NT2/D1 (cell line): ENCODE data around the gene KCNA2.

ENCODE experiments used
- DNase-seq: peaks from one replicate; pipeline ENCODE4 v3.0.0-alpha.2; 2011; ENCODE audit warnings: low read depth, low spot score
- H3K27me3 ChIP-seq: 2 replicates; pipeline ENCODE4 v1.6.0; 2011; ENCODE audit warnings: mild to moderate bottlenecking; ENCODE audit not compliant: insufficient read length, insufficient read depth
- H3K36me3 ChIP-seq: 2 replicates; pipeline ENCODE4 v1.6.1; 2011; ENCODE audit warnings: mild to moderate bottlenecking, low read length, mixed read lengths; ENCODE audit not compliant: insufficient read depth, insufficient read length
- H3K4me1 ChIP-seq: 2 replicates; pipeline ENCODE4 v1.5.1; 2011; ENCODE audit not compliant: insufficient read depth, insufficient read length
- H3K4me3 ChIP-seq: 2 replicates; pipeline ENCODE4 v1.5.1; 2011; ENCODE audit warnings: low read depth; ENCODE audit not compliant: insufficient read length
- H3K9ac ChIP-seq: 2 replicates; pipeline ENCODE4 v1.6.0; 2011; ENCODE audit warnings: low read depth; ENCODE audit not compliant: insufficient read length
- H3K9me3 ChIP-seq: 2 replicates; pipeline ENCODE4 v1.5.1; 2011; ENCODE audit warnings: mild to moderate bottlenecking, low read length; ENCODE audit not compliant: insufficient read depth
- SUZ12 ChIP-seq: IDR thresholded peaks from 2 replicates; pipeline ENCODE4 v1.6.1; 2011; ENCODE audit not compliant: insufficient read length, insufficient read depth; ENCODE audit errors: extremely low read depth
- YY1 ChIP-seq: IDR thresholded peaks from 2 replicates; pipeline ENCODE4 v1.6.1; 2011; ENCODE audit not compliant: insufficient read length, insufficient read depth
- ZNF274 ChIP-seq: IDR thresholded peaks from 2 replicates; pipeline ENCODE4 v1.6.1; 2011; ENCODE audit warnings: mild to moderate bottlenecking, low read depth, low read length

KCNA2 gene

GRCh38 chr1:110600716-110601115 is 5.4 kb downstream of the KCNA2 start:
- peaks cover 9% of the 10 kb centered on the region for H3K27me3 ChIP-seq
- H3K36me3 ChIP-seq, result no peaks in the 10 kb centered on the region
- no peaks in the 10 kb centered on the region for H3K9me3 ChIP-seq
- H3K4me1 ChIP-seq, result peaks cover 11% of the 10 kb centered on the region
- H3K9ac ChIP-seq, result no peak overlapping the region
- H3K4me3 ChIP-seq, result no peak overlapping the region
- DNase-seq, result no peak
- TF ChIP-seq ZNF274 (no peak), SUZ12 (no peak), YY1 (no peak)

GRCh38 chr1:110597966-110598365 is 8.2 kb downstream of the KCNA2 start:
- H3K4me1 ChIP-seq, result no peaks in the 10 kb centered on the region
- no peak overlapping the region for H3K9ac ChIP-seq
- no peaks in the 10 kb centered on the region for H3K36me3 ChIP-seq
- H3K27me3 ChIP-seq, result no peaks in the 10 kb centered on the region
- DNase-seq, result no peak
- H3K4me3 ChIP-seq, result no peak overlapping the region
- H3K9me3 ChIP-seq, result no peaks in the 10 kb centered on the region
- TF ChIP-seq YY1 (no peak), ZNF274 (no peak), SUZ12 (no peak)

DNA sequence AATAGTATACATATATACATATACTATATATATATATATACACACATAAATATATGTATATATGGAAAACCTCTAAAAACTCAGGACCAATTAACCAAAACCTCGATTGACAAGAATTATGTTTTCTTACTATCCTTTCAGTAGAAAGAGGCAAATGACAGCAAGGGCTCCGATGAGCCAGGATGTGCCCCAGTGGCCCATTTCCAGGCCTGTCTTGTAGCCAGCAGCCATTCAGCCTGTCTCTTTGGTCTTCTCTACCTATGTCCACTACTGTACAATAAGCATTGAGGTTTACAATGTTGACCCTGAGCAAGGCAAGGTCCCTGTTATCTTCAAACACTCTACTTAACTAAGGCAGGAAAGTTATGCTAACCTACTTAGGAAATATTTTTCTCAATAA is 9.8 kb downstream of the KCNA2 start:
- Histone ChIP-seq H3K4me1 (no peaks in the 10 kb centered on the region), H3K9me3 (no peaks in the 10 kb centered on the region), H3K36me3 (no peaks in the 10 kb centered on the region), H3K4me3 (no peak overlapping the region), H3K9ac (no peak overlapping the region), H3K27me3 (no peaks in the 10 kb centered on the region)
- no peak for TF ChIP-seq ZNF274
- no peak for TF ChIP-seq SUZ12
- no peak for TF ChIP-seq YY1
- no peak for DNase-seq

DNA sequence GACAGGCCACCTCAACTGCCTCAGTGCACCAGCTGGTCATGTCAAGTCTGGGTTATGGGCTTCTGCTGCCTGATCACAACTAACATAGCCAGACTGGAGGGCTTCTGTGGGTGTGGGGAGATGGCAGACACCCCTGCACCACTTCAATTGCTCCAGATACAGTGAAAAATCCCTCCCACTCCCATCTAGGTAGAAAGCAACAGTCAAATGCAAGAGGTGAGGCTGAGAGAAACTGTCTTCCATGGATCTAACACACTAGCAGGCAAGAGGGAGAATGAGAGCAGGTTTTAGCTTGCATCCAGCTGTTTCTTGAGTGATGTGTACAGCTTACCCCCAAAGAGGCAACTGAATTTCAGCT is 10.8 kb downstream of the KCNA2 start:
- Histone ChIP-seq H3K27me3 (no peaks in the 10 kb centered on the region), H3K9ac (no peak overlapping the region), H3K4me1 (no peaks in the 10 kb centered on the region), H3K9me3 (no peaks in the 10 kb centered on the region), H3K36me3 (no peaks in the 10 kb centered on the region), H3K4me3 (no peak overlapping the region)
- no peak for DNase-seq
- TF ChIP-seq SUZ12, result no peak
- TF ChIP-seq YY1, result no peak
- TF ChIP-seq ZNF274, result no peak

- Histone ChIP-seq H3K4me3 (no peak overlapping the region), H3K9ac (no peak overlapping the region), H3K36me3 (no peaks in the 10 kb centered on the region), H3K4me1 (no peaks in the 10 kb centered on the region), H3K9me3 (no peaks in the 10 kb centered on the region), H3K27me3 (no peaks in the 10 kb centered on the region)
- TF ChIP-seq YY1 (no peak), ZNF274 (no peak), SUZ12 (no peak)
- no peak for DNase-seq
Measured at GRCh38 chr1:110594456-110595352, 11.5 kb downstream of the KCNA2 start.

- H3K27me3 ChIP-seq, result no peaks in the 10 kb centered on the region
- H3K9ac ChIP-seq, result no peak overlapping the region
- no peaks in the 10 kb centered on the region for H3K9me3 ChIP-seq
- H3K36me3 ChIP-seq, result no peaks in the 10 kb centered on the region
- H3K4me1 ChIP-seq, result no peaks in the 10 kb centered on the region
- no peak for TF ChIP-seq SUZ12
- no peak for TF ChIP-seq ZNF274
- no peak for TF ChIP-seq YY1
- DNase-seq, result no peak
- H3K4me3 ChIP-seq, result no peak overlapping the region
Measured at GRCh38 chr1:110593902-110594301, 12.3 kb downstream of the KCNA2 start.

DNA sequence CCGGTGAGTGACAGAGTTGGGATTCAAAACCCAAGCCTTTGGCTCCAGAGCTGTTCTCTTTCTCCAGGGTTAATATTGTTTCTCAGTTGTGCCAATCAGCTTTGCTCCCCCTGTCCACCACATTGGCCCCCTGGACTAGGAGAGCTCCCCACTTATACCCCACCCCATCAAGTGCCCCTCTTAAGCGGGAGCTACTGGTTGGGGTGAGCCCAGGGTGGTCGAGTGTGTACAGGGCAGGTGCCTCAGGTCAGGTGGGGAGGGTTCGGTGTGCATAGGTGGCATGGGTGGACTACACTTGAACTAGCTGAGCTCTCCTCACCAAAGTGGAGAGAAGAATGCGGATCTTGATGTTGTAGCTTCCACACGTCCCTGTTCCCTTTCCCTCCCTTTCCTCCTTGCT is 14.2 kb downstream of the KCNA2 start:
- Histone ChIP-seq H3K9me3 (no peaks in the 10 kb centered on the region), H3K9ac (no peak overlapping the region), H3K36me3 (no peaks in the 10 kb centered on the region), H3K27me3 (no peaks in the 10 kb centered on the region), H3K4me1 (no peaks in the 10 kb centered on the region), H3K4me3 (no peak overlapping the region)
- no peak for TF ChIP-seq SUZ12
- no peak for DNase-seq
